SK-N-SH treated with all-trans-retinoic acid at 6 μM for 48 hours (cell line): ENCODE measurements around the gene CAPN13.

Experiments used
- ATAC-seq: fragments of 200-7000 bp; cut with Tn5 transposase; 3 replicates; pipeline ENCODE4 v1.9.1; 2020; ENCODE audit warnings: mild to moderate bottlenecking, moderate library complexity
- CSDC2 ChIP-seq: fragments of 250-450 bp; sonication (Bioruptor Pico); IDR thresholded peaks from 2 replicates; pipeline ENCODE4 v1.5.0; 2020; ENCODE audit warnings: mild to moderate bottlenecking, moderate library complexity
- CSRNP3 ChIP-seq: fragments of 250-450 bp; sonication (Bioruptor Pico); IDR thresholded peaks from 2 replicates; pipeline ENCODE4 v1.5.1; 2021; ENCODE audit warnings: mild to moderate bottlenecking, moderate library complexity
- ESRRG ChIP-seq: fragments of 250-450 bp; sonication (Bioruptor Pico); IDR thresholded peaks from 2 replicates; pipeline ENCODE4 v1.6.1; 2021; ENCODE audit warnings: mild to moderate bottlenecking
- GLIS3 ChIP-seq: fragments of 250-450 bp; sonication (Bioruptor Pico); IDR thresholded peaks from 2 replicates; pipeline ENCODE4 v1.5.0; 2020; ENCODE audit warnings: mild to moderate bottlenecking, moderate library complexity
- ISL1 ChIP-seq: fragments of 250-450 bp; sonication (Bioruptor Pico); IDR thresholded peaks from 2 replicates; pipeline ENCODE4 v2.1.2; 2022; ENCODE audit warnings: mild to moderate bottlenecking, moderate library complexity
- OSR1 ChIP-seq: fragments of 250-450 bp; sonication (Bioruptor Pico); IDR thresholded peaks from 2 replicates; pipeline ENCODE4 v1.8.0; 2022; ENCODE audit warnings: moderate library complexity, mild to moderate bottlenecking, inconsistent platforms
- PATZ1 ChIP-seq: fragments of 250-450 bp; sonication (Bioruptor Pico); IDR thresholded peaks from 2 replicates; pipeline ENCODE4 v1.8.0; 2020; ENCODE audit warnings: mild to moderate bottlenecking, moderate library complexity, borderline replicate concordance
- POU6F1 ChIP-seq: fragments of 250-450 bp; sonication (Bioruptor Pico); IDR thresholded peaks from 2 replicates; pipeline ENCODE4 v1.8.0; 2021; ENCODE audit warnings: low read depth, mild to moderate bottlenecking, moderate library complexity, borderline replicate concordance
- PPARA ChIP-seq: fragments of 250-450 bp; sonication (Bioruptor Pico); IDR thresholded peaks from 2 replicates; pipeline ENCODE4 v1.5.0; 2020; ENCODE audit warnings: mild to moderate bottlenecking, borderline replicate concordance
- RARB ChIP-seq: fragments of 250-450 bp; sonication (Bioruptor Pico); IDR thresholded peaks from 2 replicates; pipeline ENCODE4 v1.8.0; 2021; ENCODE audit warnings: mild to moderate bottlenecking, moderate library complexity
- SNAI2 ChIP-seq: fragments of 250-450 bp; sonication (Bioruptor Pico); IDR thresholded peaks from 2 replicates; pipeline ENCODE4 v1.5.0; 2020; ENCODE audit warnings: mild to moderate bottlenecking, moderate library complexity
- TCF4 ChIP-seq: fragments of 250-450 bp; sonication (Bioruptor Pico); IDR thresholded peaks from 2 replicates; pipeline ENCODE4 v1.8.0; 2021; ENCODE audit warnings: mild to moderate bottlenecking, moderate library complexity, borderline replicate concordance
- TOX ChIP-seq: fragments of 250-450 bp; sonication (Bioruptor Pico); IDR thresholded peaks from 2 replicates; pipeline ENCODE4 v1.8.0; 2021; ENCODE audit warnings: mild to moderate bottlenecking, moderate library complexity, borderline replicate concordance
- ZC3H10 ChIP-seq: fragments of 250-450 bp; sonication (Bioruptor Pico); IDR thresholded peaks from 2 replicates; pipeline ENCODE4 v1.5.1; 2021; ENCODE audit warnings: mild to moderate bottlenecking, moderate library complexity
- ZFP3 ChIP-seq: fragments of 250-450 bp; sonication (Bioruptor Pico); IDR thresholded peaks from 2 replicates; pipeline ENCODE4 v1.5.0; 2020; ENCODE audit warnings: mild to moderate bottlenecking, moderate library complexity
- ZFP30 ChIP-seq: fragments of 450-650 bp; formaldehyde crosslinking; IDR thresholded peaks from 2 replicates; pipeline ENCODE4 v1.5.0; 2022; ENCODE audit warnings: mild to moderate bottlenecking, moderate library complexity
- ZNF565 ChIP-seq: fragments of 450-650 bp; formaldehyde crosslinking; conservative IDR thresholded peaks from 2 replicates; pipeline ENCODE4 v1.5.0; 2020; ENCODE audit warnings: low read depth, mild to moderate bottlenecking, moderate library complexity
- ZNF70 ChIP-seq: fragments of 450-650 bp; formaldehyde crosslinking; IDR thresholded peaks from 2 replicates; pipeline ENCODE4 v1.5.0; 2020; ENCODE audit warnings: mild to moderate bottlenecking, moderate library complexity
- ZNF8 ChIP-seq: fragments of 450-650 bp; formaldehyde crosslinking; IDR thresholded peaks from 2 replicates; pipeline ENCODE4 v1.5.0; 2020; ENCODE audit warnings: mild to moderate bottlenecking, moderate library complexity
- TF ChIP-seq, protein P1 (sequence below): fragments of 250-450 bp; sonication (Bioruptor Pico); IDR thresholded peaks from 2 replicates; pipeline ENCODE4 v1.5.0; 2020; ENCODE audit warnings: mild to moderate bottlenecking, moderate library complexity
- TF ChIP-seq, protein P2 (sequence below): fragments of 250-450 bp; sonication (Bioruptor Pico); IDR thresholded peaks from 2 replicates; pipeline ENCODE4 v1.5.1; 2020; ENCODE audit warnings: low read depth, mild to moderate bottlenecking, moderate library complexity

CAPN13 gene

DNA sequence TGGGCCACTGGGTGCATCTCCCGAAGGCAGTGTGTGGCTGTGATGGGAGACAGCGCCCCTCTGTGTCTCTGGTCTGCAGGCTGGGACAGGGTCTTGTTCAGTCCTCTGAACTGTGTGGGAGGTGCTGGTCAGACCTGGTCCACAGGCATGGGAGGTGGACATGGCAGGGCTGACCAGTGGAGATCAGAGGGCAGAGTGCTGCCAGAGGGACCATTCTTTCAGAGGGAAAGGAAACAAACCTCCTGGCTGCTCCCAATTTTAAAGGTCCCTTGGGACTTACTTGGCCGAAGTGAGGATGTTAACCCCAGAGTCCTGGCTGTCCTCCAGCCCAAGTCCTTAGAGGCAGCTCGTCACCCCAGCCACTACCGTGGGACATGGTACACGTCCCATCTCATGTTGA lies 4.0 kb downstream of the CAPN13 start (continued):
- TF ChIP-seq PATZ1 (CRISPR knock-in tag) (no peak), PPARA (CRISPR knock-in tag) (no peak), SNAI2 (no peak), RARB (CRISPR knock-in tag) (no peak)
- TF ChIP-seq, all 23 proteins: peak for 0

GRCh38 chr2:30802611-30803010 lies 4.6 kb downstream of the CAPN13 start:
- ATAC-seq: no peak
- no peak for TF ChIP-seq ZNF70 (CRISPR knock-in tag)
- no peak for TF ChIP-seq CSDC2 (CRISPR knock-in tag)
- TF ChIP-seq RARB (CRISPR knock-in tag): no peak
- no peak for TF ChIP-seq CSRNP3
- no peak for TF ChIP-seq ZFP30
- no peak for TF ChIP-seq ZNF565 (CRISPR knock-in tag)
- TF ChIP-seq ZNF8 (CRISPR knock-in tag): no peak
- TF ChIP-seq PATZ1 (CRISPR knock-in tag): no peak
- no peak for TF ChIP-seq PPARA (CRISPR knock-in tag)
- TF ChIP-seq GLIS3 (CRISPR knock-in tag): no peak
- TF ChIP-seq ZFP3: no peak
- no peak for TF ChIP-seq POU6F1 (CRISPR knock-in tag)
- TF ChIP-seq, protein P1, sequence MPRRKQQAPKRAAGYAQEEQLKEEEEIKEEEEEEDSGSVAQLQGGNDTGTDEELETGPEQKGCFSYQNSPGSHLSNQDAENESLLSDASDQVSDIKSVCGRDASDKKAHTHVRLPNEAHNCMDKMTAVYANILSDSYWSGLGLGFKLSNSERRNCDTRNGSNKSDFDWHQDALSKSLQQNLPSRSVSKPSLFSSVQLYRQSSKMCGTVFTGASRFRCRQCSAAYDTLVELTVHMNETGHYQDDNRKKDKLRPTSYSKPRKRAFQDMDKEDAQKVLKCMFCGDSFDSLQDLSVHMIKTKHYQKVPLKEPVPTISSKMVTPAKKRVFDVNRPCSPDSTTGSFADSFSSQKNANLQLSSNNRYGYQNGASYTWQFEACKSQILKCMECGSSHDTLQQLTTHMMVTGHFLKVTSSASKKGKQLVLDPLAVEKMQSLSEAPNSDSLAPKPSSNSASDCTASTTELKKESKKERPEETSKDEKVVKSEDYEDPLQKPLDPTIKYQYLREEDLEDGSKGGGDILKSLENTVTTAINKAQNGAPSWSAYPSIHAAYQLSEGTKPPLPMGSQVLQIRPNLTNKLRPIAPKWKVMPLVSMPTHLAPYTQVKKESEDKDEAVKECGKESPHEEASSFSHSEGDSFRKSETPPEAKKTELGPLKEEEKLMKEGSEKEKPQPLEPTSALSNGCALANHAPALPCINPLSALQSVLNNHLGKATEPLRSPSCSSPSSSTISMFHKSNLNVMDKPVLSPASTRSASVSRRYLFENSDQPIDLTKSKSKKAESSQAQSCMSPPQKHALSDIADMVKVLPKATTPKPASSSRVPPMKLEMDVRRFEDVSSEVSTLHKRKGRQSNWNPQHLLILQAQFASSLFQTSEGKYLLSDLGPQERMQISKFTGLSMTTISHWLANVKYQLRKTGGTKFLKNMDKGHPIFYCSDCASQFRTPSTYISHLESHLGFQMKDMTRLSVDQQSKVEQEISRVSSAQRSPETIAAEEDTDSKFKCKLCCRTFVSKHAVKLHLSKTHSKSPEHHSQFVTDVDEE (CRISPR knock-in tag): no peak
- no peak for TF ChIP-seq TOX (CRISPR knock-in tag)
- no peak for TF ChIP-seq ISL1
- TF ChIP-seq ESRRG: no peak
- no peak for TF ChIP-seq ZC3H10 (CRISPR knock-in tag)
- no peak for TF ChIP-seq TCF4 (CRISPR knock-in tag)
- no peak for TF ChIP-seq OSR1 (CRISPR knock-in tag)
- TF ChIP-seq, protein P2, sequence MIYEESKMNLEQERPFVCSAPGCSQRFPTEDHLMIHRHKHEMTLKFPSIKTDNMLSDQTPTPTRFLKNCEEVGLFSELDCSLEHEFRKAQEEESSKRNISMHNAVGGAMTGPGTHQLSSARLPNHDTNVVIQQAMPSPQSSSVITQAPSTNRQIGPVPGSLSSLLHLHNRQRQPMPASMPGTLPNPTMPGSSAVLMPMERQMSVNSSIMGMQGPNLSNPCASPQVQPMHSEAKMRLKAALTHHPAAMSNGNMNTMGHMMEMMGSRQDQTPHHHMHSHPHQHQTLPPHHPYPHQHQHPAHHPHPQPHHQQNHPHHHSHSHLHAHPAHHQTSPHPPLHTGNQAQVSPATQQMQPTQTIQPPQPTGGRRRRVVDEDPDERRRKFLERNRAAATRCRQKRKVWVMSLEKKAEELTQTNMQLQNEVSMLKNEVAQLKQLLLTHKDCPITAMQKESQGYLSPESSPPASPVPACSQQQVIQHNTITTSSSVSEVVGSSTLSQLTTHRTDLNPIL (CRISPR knock-in tag): no peak
